ENCODE data around the gene GPC6. TPM values are rescaled to one million over a fixed set of nuclear protein-coding genes. Genes with fewer than 3 reads are reported as not detected.

Gene GPC6
- total RNA-seq, 1 donor from 2014 or later, result 8.4 TPM

DNA sequence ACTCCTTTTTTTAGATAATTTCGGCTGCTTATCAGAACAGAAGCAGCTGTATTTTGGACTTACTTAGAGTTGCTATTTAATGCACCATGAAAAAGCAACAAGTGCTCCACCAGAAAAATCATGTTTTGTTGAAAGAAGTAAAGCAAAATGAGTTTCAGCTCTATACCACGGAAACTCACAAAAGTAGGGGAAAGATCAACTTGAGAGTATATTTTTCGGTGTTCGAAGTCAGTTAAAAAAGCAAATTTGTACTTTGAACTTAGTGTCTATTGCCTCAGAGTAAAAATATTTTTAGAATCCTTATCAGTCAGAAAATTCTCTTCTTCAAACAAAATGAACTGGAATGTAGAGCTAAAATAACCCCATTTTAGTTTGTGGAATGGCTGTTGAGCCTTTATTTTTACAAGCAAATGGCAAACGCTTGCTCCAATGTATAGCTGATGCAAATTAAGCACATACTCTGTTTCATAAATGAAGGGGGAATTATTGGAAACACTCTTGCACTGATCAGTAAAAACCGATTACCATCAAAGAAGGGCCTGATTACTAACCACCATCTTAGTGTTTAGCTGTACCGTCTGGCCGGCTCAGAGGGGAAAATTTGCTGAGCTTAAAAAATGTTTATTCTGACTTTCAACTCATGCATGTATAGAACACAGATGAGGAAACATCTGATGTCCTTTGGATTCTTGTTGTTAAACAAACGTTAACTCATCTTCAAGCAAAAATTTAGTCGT is 540.7 kb downstream of the GPC6 start:
- H3K4me1 ChIP-seq, result no peaks in the 10 kb centered on the region
- no peak for ATAC-seq
- no peaks in the 10 kb centered on the region for H3K27me3 ChIP-seq
- no peaks in the 10 kb centered on the region for H3K36me3 ChIP-seq
- intact Hi-C loops (cut with DNase I), result no loop called here
- TF ChIP-seq, protein P1, sequence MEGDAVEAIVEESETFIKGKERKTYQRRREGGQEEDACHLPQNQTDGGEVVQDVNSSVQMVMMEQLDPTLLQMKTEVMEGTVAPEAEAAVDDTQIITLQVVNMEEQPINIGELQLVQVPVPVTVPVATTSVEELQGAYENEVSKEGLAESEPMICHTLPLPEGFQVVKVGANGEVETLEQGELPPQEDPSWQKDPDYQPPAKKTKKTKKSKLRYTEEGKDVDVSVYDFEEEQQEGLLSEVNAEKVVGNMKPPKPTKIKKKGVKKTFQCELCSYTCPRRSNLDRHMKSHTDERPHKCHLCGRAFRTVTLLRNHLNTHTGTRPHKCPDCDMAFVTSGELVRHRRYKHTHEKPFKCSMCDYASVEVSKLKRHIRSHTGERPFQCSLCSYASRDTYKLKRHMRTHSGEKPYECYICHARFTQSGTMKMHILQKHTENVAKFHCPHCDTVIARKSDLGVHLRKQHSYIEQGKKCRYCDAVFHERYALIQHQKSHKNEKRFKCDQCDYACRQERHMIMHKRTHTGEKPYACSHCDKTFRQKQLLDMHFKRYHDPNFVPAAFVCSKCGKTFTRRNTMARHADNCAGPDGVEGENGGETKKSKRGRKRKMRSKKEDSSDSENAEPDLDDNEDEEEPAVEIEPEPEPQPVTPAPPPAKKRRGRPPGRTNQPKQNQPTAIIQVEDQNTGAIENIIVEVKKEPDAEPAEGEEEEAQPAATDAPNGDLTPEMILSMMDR (IDR thresholded peaks at IDR 0.05), result no peak
- DNase-seq, result no peak
- H3K27ac ChIP-seq, result no peak overlapping the region
- H3K9me3 ChIP-seq, result no peaks in the 10 kb centered on the region
- H3K4me3 ChIP-seq, result no peak overlapping the region

DNA sequence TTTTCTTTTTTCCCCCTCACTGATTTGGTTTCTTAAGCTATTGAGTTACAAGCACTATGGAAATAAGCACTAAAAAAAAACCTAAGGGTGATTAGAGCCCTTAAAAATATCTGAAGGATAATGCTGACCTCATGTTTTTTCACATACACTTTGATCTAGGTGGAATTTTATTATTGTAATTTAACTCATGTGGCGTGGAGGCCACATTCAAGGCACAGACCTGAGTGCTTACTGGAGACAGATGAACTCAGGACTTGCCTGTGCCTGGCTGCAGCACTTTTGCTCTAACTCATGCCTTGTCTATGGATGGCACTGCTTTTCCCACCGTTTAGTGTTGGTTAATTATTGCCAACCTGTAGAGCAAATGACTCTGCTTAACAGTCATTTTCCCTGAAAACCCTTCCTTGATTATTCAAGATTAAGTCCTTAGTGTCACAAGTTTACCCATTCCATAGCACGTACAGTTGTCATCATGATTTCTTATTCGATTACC is 541.4 kb downstream of the GPC6 start:
- ATAC-seq (no peak), DNase-seq (no peak)
- no peak overlapping the region for H3K27ac ChIP-seq
- intact Hi-C loops (cut with DNase I), result no loop called here
- no peak overlapping the region for H3K4me3 ChIP-seq
- no peaks in the 10 kb centered on the region for H3K9me3 ChIP-seq
- TF ChIP-seq, protein P1 (IDR thresholded peaks at IDR 0.05), result no peak
- H3K36me3 ChIP-seq, result no peaks in the 10 kb centered on the region
- no peaks in the 10 kb centered on the region for H3K27me3 ChIP-seq
- H3K4me1 ChIP-seq, result no peaks in the 10 kb centered on the region

DNA sequence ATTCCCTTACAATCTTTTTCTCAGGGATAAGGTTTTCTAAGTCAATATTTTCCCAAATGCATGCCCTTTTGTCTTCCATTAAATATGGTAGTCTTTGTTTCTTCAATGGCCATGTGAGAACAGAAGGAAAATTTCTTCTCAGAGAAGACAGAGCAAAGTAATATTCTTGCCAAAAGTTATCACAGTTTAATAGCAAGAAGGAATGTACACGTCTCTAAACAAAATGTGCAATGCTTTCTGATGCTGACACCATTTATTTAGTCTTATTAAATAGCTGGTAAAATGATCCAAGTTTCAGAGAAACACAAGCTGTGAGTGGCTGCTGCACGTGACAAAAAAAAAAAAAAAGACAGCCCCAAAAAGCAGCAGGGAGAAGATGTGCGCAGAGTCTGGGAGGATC is 542.5 kb downstream of the GPC6 start:
- intact Hi-C loops (cut with DNase I), result no loop called here
- Histone ChIP-seq H3K9me3 (no peaks in the 10 kb centered on the region), H3K27me3 (no peaks in the 10 kb centered on the region), H3K4me1 (no peaks in the 10 kb centered on the region), H3K4me3 (no peak overlapping the region), H3K36me3 (no peaks in the 10 kb centered on the region), H3K27ac (no peak overlapping the region)
- TF ChIP-seq, protein P1 (IDR thresholded peaks at IDR 0.05), result no peak
- DNase-seq, result no peak
- ATAC-seq, result no peak

DNA sequence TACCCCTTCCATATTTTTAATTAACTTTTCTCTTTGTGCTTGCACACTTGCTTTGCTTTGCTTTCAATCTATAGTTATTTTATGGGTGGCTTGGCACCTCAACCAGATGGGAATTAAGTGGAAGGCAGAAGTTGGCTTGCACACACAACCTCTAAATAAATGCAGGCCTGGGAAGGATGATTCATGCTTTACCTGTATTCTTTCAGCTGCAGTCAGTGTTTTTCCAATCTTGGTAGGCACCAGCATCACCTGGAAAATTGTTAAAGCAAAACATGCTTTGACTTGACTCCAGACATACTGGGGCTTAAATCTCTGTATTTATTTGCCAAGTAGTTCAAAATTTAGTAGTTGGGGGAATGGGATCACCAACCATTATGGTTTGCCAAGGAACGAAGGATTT is 543.0 kb downstream of the GPC6 start:
- H3K36me3 ChIP-seq, result no peaks in the 10 kb centered on the region
- no peaks in the 10 kb centered on the region for H3K4me1 ChIP-seq
- ATAC-seq, result no peak
- intact Hi-C loops (cut with DNase I), result no loop called here
- no peak overlapping the region for H3K27ac ChIP-seq
- no peak for DNase-seq
- no peaks in the 10 kb centered on the region for H3K9me3 ChIP-seq
- H3K27me3 ChIP-seq, result no peaks in the 10 kb centered on the region
- no peak overlapping the region for H3K4me3 ChIP-seq
- TF ChIP-seq, protein P1 (IDR thresholded peaks at IDR 0.05), result no peak

DNA sequence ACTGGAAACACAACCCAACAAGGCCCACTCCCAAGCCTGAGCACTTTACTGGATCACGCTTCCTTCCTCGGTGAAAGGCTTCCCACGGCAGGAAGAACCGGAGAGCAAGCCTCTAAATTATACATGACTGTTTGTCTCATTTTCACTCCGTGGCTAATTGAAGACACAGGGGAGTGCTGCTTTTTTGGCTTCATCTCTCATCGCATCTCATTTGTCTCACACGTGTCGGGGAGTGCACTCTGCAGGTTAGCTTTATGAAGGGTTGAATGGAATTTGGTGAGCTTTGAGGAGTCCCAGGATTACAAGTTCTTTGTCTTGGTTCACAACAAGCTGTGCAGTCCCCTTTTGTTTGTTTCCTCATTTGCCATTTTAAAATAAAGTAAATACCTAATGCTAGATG is 544.6 kb downstream of the GPC6 start:
- ATAC-seq (no peak), DNase-seq (no peak)
- Histone ChIP-seq H3K27ac (no peak overlapping the region), H3K4me3 (no peak overlapping the region), H3K27me3 (no peaks in the 10 kb centered on the region), H3K9me3 (no peaks in the 10 kb centered on the region), H3K4me1 (no peaks in the 10 kb centered on the region), H3K36me3 (no peaks in the 10 kb centered on the region)
- TF ChIP-seq, protein P1 (IDR thresholded peaks at IDR 0.05), result no peak
- intact Hi-C loops (cut with DNase I), result no loop called here

All from upper lobe of right lung (tissue), 1 donor.